IMR-90 (cell line): ENCODE measurements around the gene EYS. TPM values are rescaled to one million over a fixed set of nuclear protein-coding genes. Genes with fewer than 3 reads are reported as not detected.

ENCODE experiments used
- ATAC-seq: fragments of 200-7000 bp; cut with Tn5 transposase; 2 replicates; pipeline ENCODE4 v1.9.1; 2020; ENCODE audit warnings: low read depth, mild to moderate bottlenecking, moderate library complexity
- BruUV-seq: library from RNA; stranded (reverse); fragments of 400-500 nt; replicated peaks from 2 replicates; lab custom pipeline; 2021; lab: Mats Ljungman, UMichigan
- CTCF ChIA-PET: fragments of 300-600 bp; formaldehyde crosslinking; extraction: SDS; loops from one replicate; lab custom pipeline; 2021; ENCODE audit warnings: antibody characterized with exemption; lab: Yijun Ruan, JAX
- POLR2A ChIA-PET: fragments of 300-600 bp; sonication (Branson Sonifier 250); formaldehyde crosslinking; loops from one replicate; lab custom pipeline; 2022; ENCODE audit warnings: antibody characterized with exemption; ENCODE audit not compliant: unreplicated experiment; lab: Charles Lee
- DNase-seq: peaks from one replicate; pipeline ENCODE4 v3.0.0; 2013
- H2AFZ ChIP-seq: replicated peaks from 2 replicates; pipeline ENCODE3; 2013; ENCODE audit warnings: low read length, mild to moderate bottlenecking; ENCODE audit not compliant: poor library complexity
- H2AK5ac ChIP-seq: 2 replicates; pipeline ENCODE4 v1.6.1; 2013; ENCODE audit warnings: low read depth, low read length, inconsistent platforms
- H2AK9ac ChIP-seq: replicated peaks from 2 replicates; pipeline ENCODE3; 2013; ENCODE audit warnings: mild to moderate bottlenecking, low read depth, low read length, moderate library complexity; ENCODE audit not compliant: poor library complexity
- H2BK120ac ChIP-seq: 2 replicates; pipeline ENCODE4 v1.6.1; 2013; ENCODE audit warnings: low read depth, low read length, inconsistent platforms
- H2BK15ac ChIP-seq: 3 replicates; pipeline ENCODE4 v1.6.1; 2013; ENCODE audit warnings: low read depth, low read length, inconsistent platforms
- H2BK20ac ChIP-seq: 2 replicates; pipeline ENCODE4 v1.6.1; 2013; ENCODE audit warnings: low read depth, mild to moderate bottlenecking, inconsistent platforms, low read length, moderate library complexity
- H2BK5ac ChIP-seq: 2 replicates; pipeline ENCODE4 v1.6.1; 2013; ENCODE audit warnings: mild to moderate bottlenecking, low read depth, low read length, inconsistent platforms; ENCODE audit not compliant: poor library complexity, severe bottlenecking
- H3K14ac ChIP-seq: replicated peaks from 2 replicates; pipeline ENCODE4 v1.6.1; 2013; ENCODE audit warnings: low read depth, low read length, inconsistent platforms
- H3K18ac ChIP-seq: 2 replicates; pipeline ENCODE4 v1.6.1; 2013; ENCODE audit warnings: low read depth, low read length, control low read depth
- H3K23ac ChIP-seq: 2 replicates; pipeline ENCODE4 v1.6.1; 2013; ENCODE audit warnings: low read depth, low read length, inconsistent platforms
- H3K27ac ChIP-seq: 2 replicates; pipeline ENCODE4 v1.5.1; 2013; ENCODE audit warnings: mild to moderate bottlenecking, control low read depth, low read length; ENCODE audit not compliant: insufficient read depth
- H3K27me3 ChIP-seq: 2 replicates; pipeline ENCODE4 v1.6.1; 2013; ENCODE audit warnings: low read length; ENCODE audit not compliant: control insufficient read depth, insufficient read depth
- H3K36me3 ChIP-seq: 2 replicates; pipeline ENCODE4 v1.6.1; 2013; ENCODE audit warnings: low read length, mixed read lengths; ENCODE audit not compliant: control insufficient read depth, insufficient read depth
- H3K4ac ChIP-seq: 2 replicates; pipeline ENCODE4 v1.6.1; 2013; ENCODE audit warnings: low read depth, low read length, inconsistent platforms
- H3K4me1 ChIP-seq: 2 replicates; pipeline ENCODE4 v1.6.1; 2013; ENCODE audit warnings: low read length, mixed read lengths; ENCODE audit not compliant: control insufficient read depth, insufficient read depth
- H3K4me2 ChIP-seq: 2 replicates; pipeline ENCODE4 v1.6.1; 2013; ENCODE audit warnings: low read depth, mild to moderate bottlenecking, control low read depth, low read length, moderate library complexity
- H3K4me3 ChIP-seq: 2 replicates; pipeline ENCODE4 v1.5.1; 2013; ENCODE audit warnings: low read depth, mild to moderate bottlenecking, control low read depth, low read length, moderate library complexity; ENCODE audit not compliant: insufficient read depth
- H3K56ac ChIP-seq: 2 replicates; pipeline ENCODE4 v1.6.1; 2013; ENCODE audit warnings: low read length, inconsistent platforms; ENCODE audit not compliant: insufficient read depth; ENCODE audit errors: extremely low read depth
- H3K79me1 ChIP-seq, 2 experiments: 2 replicates each; pipeline ENCODE4 v1.6.1; 2013; ENCODE audit warnings: low read length in 2 of 2, inconsistent platforms in 1 of 2, low read depth in 1 of 2
- H3K9ac ChIP-seq: 2 replicates; pipeline ENCODE4 v1.6.1; 2013; ENCODE audit warnings: low read depth, low read length, control low read depth
- H3K9me1 ChIP-seq: 2 replicates; pipeline ENCODE4 v1.6.1; 2013; ENCODE audit warnings: low read length, inconsistent platforms; ENCODE audit not compliant: insufficient read depth
- H3K9me3 ChIP-seq: 2 replicates; pipeline ENCODE4 v1.6.1; 2013; ENCODE audit warnings: low read length; ENCODE audit not compliant: control insufficient read depth, insufficient read depth
- H4K20me1 ChIP-seq: 2 replicates; pipeline ENCODE4 v1.6.1; 2013; ENCODE audit warnings: low read length, inconsistent platforms; ENCODE audit not compliant: insufficient read depth
- H4K5ac ChIP-seq: 2 replicates; pipeline ENCODE4 v1.6.1; 2013; ENCODE audit warnings: mild to moderate bottlenecking, low read depth, low read length, control low read depth
- H4K8ac ChIP-seq, 2 experiments: 2 replicates each; pipeline ENCODE4 v1.6.1; 2013; ENCODE audit warnings: low read depth in 2 of 2, low read length in 2 of 2, control low read depth in 1 of 2, inconsistent platforms in 1 of 2
- H4K91ac ChIP-seq: 2 replicates; pipeline ENCODE4 v1.6.1; 2013; ENCODE audit warnings: low read depth, low read length, inconsistent platforms; ENCODE audit not compliant: insufficient read depth
- NFE2L2 ChIP-seq: fragments of 150-350 bp; IDR thresholded peaks from 2 replicates; pipeline ENCODE4 v1.6.1; 2016; ENCODE audit warnings: low read depth, mild to moderate bottlenecking, low read length
- RFX5 ChIP-seq: IDR thresholded peaks from 2 replicates; pipeline ENCODE4 v1.8.0; 2012; ENCODE audit warnings: low read depth, mild to moderate bottlenecking, low read length, moderate library complexity
- WGBS, 2 experiments: methylation state at CpG; one replicate each; pipeline versions ENCODE4 v1.1.5 to v1.1.7; 2013; ENCODE audit warnings: missing lambda C conversion rate in 2 of 2; ENCODE audit not compliant: insufficient read length in 1 of 2; ENCODE audit errors: extremely low coverage in 2 of 2; 5-methylcytosine and 5-hydroxymethylcytosine counted together
- dilution Hi-C: fragments of 300-500 bp; cut with HindIII; formaldehyde crosslinking; loops from one replicate; pipeline ENCODE4 v1.14.3; 2018; ENCODE audit warnings: low sequenced_read_pairs; ENCODE audit not compliant: unreplicated experiment
- in situ Hi-C: fragments of 300-500 bp; cut with MboI; formaldehyde crosslinking; loops from 3 replicates; pipeline ENCODE4 v1.14.3; 2019; ENCODE audit warnings: low sequenced_read_pairs, inconsistent platforms, mixed read lengths
- intact Hi-C: fragments of 100-400 bp; cut with micrococcal nuclease; formaldehyde crosslinking; loops from 2 replicates; pipeline ENCODE4 v1.10.0; 2022
- polyA plus RNA-seq, 3 experiments: library from polyadenylated mRNA; depleted of rRNA; stranded (reverse); fragments of >200 nt; gene quantifications; 2 replicates each; pipeline ENCODE4 v1.2.3, GENCODE V29; 2012; ENCODE audit warnings: low replicate concordance in 1 of 3
- total RNA-seq: library from RNA; depleted of rRNA; stranded (reverse); fragments of >200 nt; gene quantifications from 2 replicates; pipeline ENCODE4 v1.2.3, GENCODE V29; 2012
- TF ChIP-seq, protein P1 (sequence below): conservative IDR thresholded peaks from 2 replicates; pipeline ENCODE4 v1.5.1; 2012; ENCODE audit warnings: mild to moderate bottlenecking, low read depth, low read length, improper control_type of control experiment

The EYS gene
- total and polyA plus RNA-seq, 2 of the 4 experiments (the other 2 are of a cell fraction): under 0.01 TPM; not detected in 1

- Histone ChIP-seq H3K23ac (no peak overlapping the region), H2BK5ac (no peak overlapping the region), H3K4me2 (no peak overlapping the region), H4K20me1 (no peaks in the 10 kb centered on the region), H3K27me3 (no peaks in the 10 kb centered on the region), H2AFZ (no peak overlapping the region), H3K4ac (no peak overlapping the region), H3K9me3 (no peaks in the 10 kb centered on the region), H2AK5ac (no peak overlapping the region), H3K4me1 (no peaks in the 10 kb centered on the region), H3K9ac (no peak overlapping the region), H3K4me3 (no peak overlapping the region), H2AK9ac (no peak overlapping the region), H3K56ac (no peak overlapping the region), H3K9me1 (no peaks in the 10 kb centered on the region), H4K8ac (no peak overlapping the region), H3K79me1 (no peaks in the 10 kb centered on the region), H3K18ac (no peak overlapping the region), H4K91ac (no peak overlapping the region), H2BK20ac (no peak overlapping the region), H3K27ac (no peak overlapping the region), H3K36me3 (no peaks in the 10 kb centered on the region), H2BK120ac (no peak overlapping the region), H2BK15ac (no peak overlapping the region), H3K14ac (no peak overlapping the region), H4K5ac (no peak overlapping the region)
- ATAC-seq (no peak), DNase-seq (no peak)
- dilution Hi-C loops (no loop called here), in situ Hi-C loops (no loop called here), intact Hi-C loops (no loop called here)
- POLR2A ChIA-PET: no interaction called here
- no CpG with 5 or more reads among the region's 1 CpG for WGBS, 2 experiments
- CTCF ChIA-PET: no interaction called here
- TF ChIP-seq, protein P1, sequence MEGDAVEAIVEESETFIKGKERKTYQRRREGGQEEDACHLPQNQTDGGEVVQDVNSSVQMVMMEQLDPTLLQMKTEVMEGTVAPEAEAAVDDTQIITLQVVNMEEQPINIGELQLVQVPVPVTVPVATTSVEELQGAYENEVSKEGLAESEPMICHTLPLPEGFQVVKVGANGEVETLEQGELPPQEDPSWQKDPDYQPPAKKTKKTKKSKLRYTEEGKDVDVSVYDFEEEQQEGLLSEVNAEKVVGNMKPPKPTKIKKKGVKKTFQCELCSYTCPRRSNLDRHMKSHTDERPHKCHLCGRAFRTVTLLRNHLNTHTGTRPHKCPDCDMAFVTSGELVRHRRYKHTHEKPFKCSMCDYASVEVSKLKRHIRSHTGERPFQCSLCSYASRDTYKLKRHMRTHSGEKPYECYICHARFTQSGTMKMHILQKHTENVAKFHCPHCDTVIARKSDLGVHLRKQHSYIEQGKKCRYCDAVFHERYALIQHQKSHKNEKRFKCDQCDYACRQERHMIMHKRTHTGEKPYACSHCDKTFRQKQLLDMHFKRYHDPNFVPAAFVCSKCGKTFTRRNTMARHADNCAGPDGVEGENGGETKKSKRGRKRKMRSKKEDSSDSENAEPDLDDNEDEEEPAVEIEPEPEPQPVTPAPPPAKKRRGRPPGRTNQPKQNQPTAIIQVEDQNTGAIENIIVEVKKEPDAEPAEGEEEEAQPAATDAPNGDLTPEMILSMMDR: no peak
- TF ChIP-seq RFX5 (no peak), NFE2L2 (no peak)
- no TSS peak for BruUV-seq
Measured at GRCh38 chr6:64737418-64737817, 969.6 kb downstream of the EYS start.
